OCI-LY1 (cell line): ENCODE measurements around the gene ZSWIM5.

ENCODE experiments used
- H2AFZ ChIP-seq: fragments of 200-600 bp; sonication (generic), shearing (Covaris generic); 2 replicates; pipeline ENCODE4 v1.6.0; 2014; ENCODE audit warnings: antibody characterized with exemption, mild to moderate bottlenecking, low read length
- H3F3A ChIP-seq: fragments of 200-600 bp; sonication (generic), shearing (Covaris generic); 2 replicates; pipeline ENCODE4 v1.6.0; 2014; ENCODE audit warnings: mild to moderate bottlenecking, antibody characterized with exemption, low read length, moderate library complexity; ENCODE audit not compliant: insufficient read depth
- H3K27ac ChIP-seq: fragments of 200-600 bp; sonication (generic); 2 replicates; pipeline ENCODE4 v1.5.1; 2014; ENCODE audit warnings: low read length, mixed run types, mild to moderate bottlenecking, low read depth; ENCODE audit not compliant: poor library complexity, severe bottlenecking
- H3K27me3 ChIP-seq: fragments of 200-600 bp; sonication (generic); 2 replicates; pipeline ENCODE4 v1.6.0; 2014; ENCODE audit warnings: antibody characterized with exemption, mild to moderate bottlenecking, low read length, moderate library complexity; ENCODE audit not compliant: insufficient read depth
- H3K36me3 ChIP-seq: fragments of 200-600 bp; sonication (generic); 2 replicates; pipeline ENCODE4 v1.6.1; 2014; ENCODE audit warnings: mild to moderate bottlenecking, antibody characterized with exemption, low read length, moderate library complexity, mixed read lengths; ENCODE audit not compliant: insufficient read depth
- H3K4me1 ChIP-seq: fragments of 200-600 bp; sonication (generic); 2 replicates; pipeline ENCODE4 v1.5.1; 2014; ENCODE audit warnings: mild to moderate bottlenecking, low read length, moderate library complexity; ENCODE audit not compliant: insufficient read depth, severe bottlenecking
- H3K4me2 ChIP-seq: fragments of 200-600 bp; sonication (generic), shearing (Covaris generic); 2 replicates; pipeline ENCODE4 v1.6.1; 2014; ENCODE audit warnings: low read length
- H3K4me3 ChIP-seq: fragments of 200-600 bp; sonication (generic); 2 replicates; pipeline ENCODE4 v1.5.1; 2014; ENCODE audit warnings: low read length, low read depth, mild to moderate bottlenecking, mixed read lengths; ENCODE audit not compliant: poor library complexity, severe bottlenecking
- H3K79me2 ChIP-seq: fragments of 200-600 bp; shearing (Covaris generic); 2 replicates; pipeline ENCODE4 v1.6.1; 2016; ENCODE audit warnings: mixed run types, low read length, mixed read lengths; ENCODE audit not compliant: insufficient read depth
- H3K9ac ChIP-seq: fragments of 200-600 bp; sonication (generic), shearing (Covaris generic); 2 replicates; pipeline ENCODE4 v1.6.1; 2014; ENCODE audit warnings: mild to moderate bottlenecking, low read length, mixed read lengths
- H3K9me2 ChIP-seq: fragments of 200-600 bp; sonication (generic), shearing (Covaris generic); 2 replicates; pipeline ENCODE4 v1.6.1; 2014; ENCODE audit warnings: low read depth, mild to moderate bottlenecking, low read length, mixed read lengths
- H3K9me3 ChIP-seq: fragments of 200-600 bp; shearing (Covaris generic); 2 replicates; pipeline ENCODE4 v1.6.1; 2014; ENCODE audit warnings: low read length, mixed read lengths
- H4K20me1 ChIP-seq: fragments of 200-600 bp; sonication (generic), shearing (Covaris generic); 2 replicates; pipeline ENCODE4 v1.6.0; 2016; ENCODE audit warnings: mild to moderate bottlenecking, low read length; ENCODE audit not compliant: insufficient read depth
- CTCF ChIP-seq: fragments of 200-600 bp; sonication (generic), shearing (Covaris generic); IDR thresholded peaks from 2 replicates; pipeline ENCODE4 v1.5.1; 2017; ENCODE audit warnings: mild to moderate bottlenecking, antibody characterized with exemption, low read length, moderate library complexity, mixed read lengths
- EZH2 ChIP-seq: fragments of 200-600 bp; sonication (generic), shearing (Covaris generic); IDR thresholded peaks from 2 replicates; pipeline ENCODE4 v1.8.0; 2017; ENCODE audit warnings: borderline replicate concordance, mixed run types, mild to moderate bottlenecking, antibody characterized with exemption, low read length, moderate library complexity, mixed read lengths

The ZSWIM5 gene

GRCh38 chr1:45205011-45205909 lies 1.1 kb downstream of the ZSWIM5 start:
- Histone ChIP-seq H3K4me3 (peak overlapping the region; percentile 67), H3K9ac (no peak overlapping the region), H3K27me3 (no peaks in the 10 kb centered on the region), H3K4me1 (peaks cover 7% of the 10 kb centered on the region), H2AFZ (no peak overlapping the region), H3K9me3 (no peaks in the 10 kb centered on the region), H3K9me2 (no peaks in the 10 kb centered on the region), H4K20me1 (no peaks in the 10 kb centered on the region), H3K27ac (no peak overlapping the region), H3K4me2 (peak overlapping the region; percentile 23; the same call in 1 of the 2 replicates), H3K79me2 (no peaks in the 10 kb centered on the region), H3K36me3 (no peaks in the 10 kb centered on the region), H3F3A (no peaks in the 10 kb centered on the region)
- TF ChIP-seq CTCF (no peak), EZH2 (no peak)

GRCh38 chr1:45200906-45201500 lies 5.4 kb downstream of the ZSWIM5 start:
- no peaks in the 10 kb centered on the region for H3K4me1 ChIP-seq
- H3K36me3 ChIP-seq, result no peaks in the 10 kb centered on the region

GRCh38 chr1:45200435-45200834 lies 6.0 kb downstream of the ZSWIM5 start:
- H3K27me3 ChIP-seq, result no peaks in the 10 kb centered on the region
- H3K4me3 ChIP-seq, result no peak overlapping the region
- H4K20me1 ChIP-seq, result no peaks in the 10 kb centered on the region
- no peaks in the 10 kb centered on the region for H3K4me1 ChIP-seq
- H3K36me3 ChIP-seq, result no peaks in the 10 kb centered on the region
- H3K9me3 ChIP-seq, result peaks cover 4% of the 10 kb centered on the region; the same call in 1 of the 2 replicates
- no peaks in the 10 kb centered on the region for H3F3A ChIP-seq
- no peak overlapping the region for H2AFZ ChIP-seq
- H3K9me2 ChIP-seq, result no peaks in the 10 kb centered on the region
- H3K9ac ChIP-seq, result no peak overlapping the region
- TF ChIP-seq EZH2, result no peak
- no peak for TF ChIP-seq CTCF
- H3K4me2 ChIP-seq, result no peak overlapping the region
- H3K27ac ChIP-seq, result no peak overlapping the region
- H3K79me2 ChIP-seq, result no peaks in the 10 kb centered on the region

More at GRCh38 chr1:45200906-45201500, 5.4 kb downstream of the ZSWIM5 start:
- Histone ChIP-seq H3K4me3 (no peak overlapping the region), H3K4me2 (no peak overlapping the region), H3K27ac (no peak overlapping the region), H3K27me3 (no peaks in the 10 kb centered on the region), H3K9ac (no peak overlapping the region), H2AFZ (no peak overlapping the region), H3F3A (no peaks in the 10 kb centered on the region), H3K79me2 (no peaks in the 10 kb centered on the region), H3K9me2 (no peaks in the 10 kb centered on the region), H4K20me1 (no peaks in the 10 kb centered on the region), H3K9me3 (peaks cover 4% of the 10 kb centered on the region; the same call in 1 of the 2 replicates)
- TF ChIP-seq CTCF, result no peak
- TF ChIP-seq EZH2, result no peak
